PC-3 (cell line): ENCODE measurements around the gene ULK4.

Source experiments
- EZH2 ChIP-seq: fragments of 300-600 bp; sonication (generic); IDR thresholded peaks from one replicate; pipeline ENCODE4 v1.6.1; 2017; ENCODE audit warnings: antibody characterized with exemption, mild to moderate bottlenecking, low read length; ENCODE audit not compliant: unreplicated experiment
- TF ChIP-seq, protein P1 (sequence below): fragments of 300-600 bp; sonication (generic); conservative IDR thresholded peaks from 2 replicates; pipeline ENCODE4 v1.5.1; 2017; ENCODE audit warnings: antibody characterized with exemption, low read depth, mild to moderate bottlenecking, low read length

DNA sequence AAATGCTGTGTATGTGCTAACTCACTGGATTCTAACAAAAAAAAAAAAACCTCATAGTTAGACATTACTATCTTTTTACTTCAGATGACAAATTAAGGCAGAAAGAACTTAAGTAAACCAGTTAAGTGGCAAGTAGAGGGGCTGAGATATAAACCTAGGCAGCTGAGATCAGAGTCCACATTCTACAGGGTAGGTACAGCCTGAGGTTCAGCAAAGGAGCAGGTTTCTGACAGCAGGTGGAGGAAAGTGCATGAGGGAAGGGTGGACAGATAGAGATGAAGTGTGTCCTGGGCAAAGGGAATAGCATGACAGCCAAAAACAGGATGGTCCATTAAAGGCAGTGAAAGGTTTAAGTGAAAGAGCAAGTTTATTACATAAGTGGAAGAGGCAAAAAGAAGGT, 329.2 kb downstream of the ULK4 start:
- TF ChIP-seq, protein P1, sequence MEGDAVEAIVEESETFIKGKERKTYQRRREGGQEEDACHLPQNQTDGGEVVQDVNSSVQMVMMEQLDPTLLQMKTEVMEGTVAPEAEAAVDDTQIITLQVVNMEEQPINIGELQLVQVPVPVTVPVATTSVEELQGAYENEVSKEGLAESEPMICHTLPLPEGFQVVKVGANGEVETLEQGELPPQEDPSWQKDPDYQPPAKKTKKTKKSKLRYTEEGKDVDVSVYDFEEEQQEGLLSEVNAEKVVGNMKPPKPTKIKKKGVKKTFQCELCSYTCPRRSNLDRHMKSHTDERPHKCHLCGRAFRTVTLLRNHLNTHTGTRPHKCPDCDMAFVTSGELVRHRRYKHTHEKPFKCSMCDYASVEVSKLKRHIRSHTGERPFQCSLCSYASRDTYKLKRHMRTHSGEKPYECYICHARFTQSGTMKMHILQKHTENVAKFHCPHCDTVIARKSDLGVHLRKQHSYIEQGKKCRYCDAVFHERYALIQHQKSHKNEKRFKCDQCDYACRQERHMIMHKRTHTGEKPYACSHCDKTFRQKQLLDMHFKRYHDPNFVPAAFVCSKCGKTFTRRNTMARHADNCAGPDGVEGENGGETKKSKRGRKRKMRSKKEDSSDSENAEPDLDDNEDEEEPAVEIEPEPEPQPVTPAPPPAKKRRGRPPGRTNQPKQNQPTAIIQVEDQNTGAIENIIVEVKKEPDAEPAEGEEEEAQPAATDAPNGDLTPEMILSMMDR = no peak
- TF ChIP-seq EZH2 = no peak
